Vagina (tissue), 2 donors: Measurements from ENCODE around the gene DMKN.

Experiments used
- CTCF ChIP-seq, 3 experiments: fragments of 450-650 bp in 2 of 3; fragments of 200-600 bp in 1 of 3; sonication (generic) in 1 of 3; IDR thresholded peaks; one replicate each; pipeline ENCODE4 v1.5.1; 2017 to 2019; ENCODE audit warnings: antibody characterized with exemption in 3 of 3, mild to moderate bottlenecking in 2 of 3, moderate library complexity in 2 of 3
- POLR2AphosphoS5 ChIP-seq, 2 donors: sonication (generic); formaldehyde crosslinking; IDR thresholded peaks; one replicate each; pipeline ENCODE4 v1.9.0; 2017; ENCODE audit warnings: antibody characterized with exemption in 2 of 2, mild to moderate bottlenecking in 2 of 2, low read depth in 1 of 2; ENCODE audit not compliant: insufficient read depth in 1 of 2

GRCh38 chr19:35525873-35526272 lies 12.4 kb upstream of the DMKN start:
- TF ChIP-seq POLR2AphosphoS5 (IDR thresholded peaks at IDR 0.05; ENCODE audit: insufficient read depth in 1 of 2, low read depth in 1 of 2), result no peak
- no peak for TF ChIP-seq CTCF (IDR thresholded peaks at IDR 0.05)
